GM23248 (cell line): ENCODE data around the gene LRRC37A3. TPM values are rescaled to one million over a fixed set of nuclear protein-coding genes. Genes with fewer than 3 reads are reported as not detected.
"Not testable (repeated sequence)": the region's sequence is repeated elsewhere in the genome, so short reads cannot be mapped to it uniquely, and the experiment has no call there.

ENCODE experiments used
- DNase-seq: peaks from one replicate; pipeline ENCODE4 v3.0.0-alpha.2; 2015
- H2AFZ ChIP-seq: fragments of 200-600 bp; sonication (generic); 2 replicates; pipeline ENCODE4 v1.6.1; 2016; ENCODE audit warnings: antibody characterized with exemption
- H3F3A ChIP-seq: fragments of 200-600 bp; sonication (generic); 2 replicates; pipeline ENCODE4 v1.6.1; 2016; ENCODE audit warnings: mild to moderate bottlenecking, antibody characterized with exemption, mixed run types; ENCODE audit not compliant: insufficient read depth
- H3K27ac ChIP-seq: fragments of 200-600 bp; sonication (generic); 2 replicates; pipeline ENCODE4 v1.5.1; 2016; ENCODE audit warnings: mild to moderate bottlenecking
- H3K27me3 ChIP-seq: fragments of 200-600 bp; sonication (generic); replicated peaks from 2 replicates; pipeline ENCODE4 v1.6.1; 2016; ENCODE audit warnings: mild to moderate bottlenecking; ENCODE audit not compliant: insufficient read depth
- H3K36me3 ChIP-seq: fragments of 200-600 bp; sonication (generic); 2 replicates; pipeline ENCODE4 v1.6.1; 2016; ENCODE audit warnings: low read depth, mild to moderate bottlenecking
- H3K4me1 ChIP-seq: fragments of 200-600 bp; sonication (generic); 2 replicates; pipeline ENCODE4 v1.6.1; 2016; ENCODE audit warnings: mild to moderate bottlenecking; ENCODE audit not compliant: insufficient read depth
- H3K4me2 ChIP-seq: fragments of 200-600 bp; sonication (generic); one replicate; pipeline ENCODE4 v1.6.1; 2016; ENCODE audit warnings: mild to moderate bottlenecking; ENCODE audit not compliant: unreplicated experiment
- H3K4me3 ChIP-seq: fragments of 200-600 bp; sonication (generic); 2 replicates; pipeline ENCODE4 v1.5.1; 2016; ENCODE audit warnings: mild to moderate bottlenecking
- H3K79me2 ChIP-seq: fragments of 200-600 bp; sonication (generic); 2 replicates; pipeline ENCODE4 v1.6.1; 2016; ENCODE audit warnings: mild to moderate bottlenecking; ENCODE audit not compliant: insufficient read depth
- H3K9ac ChIP-seq: fragments of 200-600 bp; sonication (generic); 2 replicates; pipeline ENCODE4 v1.6.1; 2016; ENCODE audit warnings: mild to moderate bottlenecking
- H3K9me2 ChIP-seq: fragments of 200-600 bp; sonication (generic); 2 replicates; pipeline ENCODE4 v1.6.1; 2016; ENCODE audit warnings: mixed run types, mild to moderate bottlenecking, moderate library complexity; ENCODE audit not compliant: insufficient read depth
- H3K9me3 ChIP-seq: fragments of 200-600 bp; sonication (generic); one replicate; pipeline ENCODE4 v1.6.1; 2017; ENCODE audit warnings: low read depth
- H4K20me1 ChIP-seq: fragments of 200-600 bp; sonication (generic); 2 replicates; pipeline ENCODE4 v1.6.0; 2016; ENCODE audit not compliant: insufficient read depth
- WGBS, 2 experiments: methylation state at CpG; one replicate each; pipeline ENCODE4 v1.1.6; 2015 to 2017; ENCODE audit warnings: low lambda C conversion rate in 2 of 2, low coverage in 1 of 2; ENCODE audit errors: missing lambda C conversion rate in 2 of 2; 5-methylcytosine and 5-hydroxymethylcytosine counted together
- in situ Hi-C: fragments of 300-500 bp; cut with MboI; formaldehyde crosslinking; loops from 2 replicates; pipeline ENCODE4 v1.15.0; 2020
- polyA plus RNA-seq: library from polyadenylated mRNA; unstranded; fragments of >200 nt; fragmentation: Nextera tagmentation; extraction: Ambion mirVana; gene quantifications from 2 replicates; pipeline ENCODE4 v1.2.1, GENCODE V29; 2016
- total RNA-seq: library from RNA; depleted of rRNA; stranded (reverse); fragments of >200 nt; shearing (Covaris generic); gene quantifications from 2 replicates; pipeline ENCODE4 v1.2.3, GENCODE V29; 2014

The LRRC37A3 gene
- total and polyA plus RNA-seq, 2 experiments from 2014 or later = 3.1 to 5.7 TPM

DNA sequence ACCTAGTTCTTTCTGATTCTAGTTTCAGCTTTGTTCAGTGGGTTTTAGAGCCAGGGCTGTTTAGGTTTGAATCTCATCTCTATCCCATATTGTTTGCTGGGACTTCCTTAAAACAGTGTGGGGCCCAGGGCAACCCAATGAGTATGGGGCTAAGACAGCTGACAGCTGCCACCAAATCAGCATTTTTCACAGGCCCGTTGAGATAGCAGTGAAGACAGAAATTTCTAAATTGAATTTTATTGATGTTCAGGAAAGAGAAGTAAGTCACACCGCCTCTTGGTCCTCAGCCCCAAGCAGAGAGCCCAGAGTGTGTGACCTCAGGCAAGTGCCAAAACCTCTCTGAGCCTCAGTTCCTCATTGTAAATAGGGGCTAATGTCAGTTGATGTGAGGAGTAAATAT, 78.3 kb downstream of the LRRC37A3 start:
- H3F3A ChIP-seq, H4K20me1 ChIP-seq, H3K9me3 ChIP-seq, DNase-seq, H3K4me3 ChIP-seq, H3K4me1 ChIP-seq, H3K27me3 ChIP-seq, H2AFZ ChIP-seq, in situ Hi-C loops, H3K79me2 ChIP-seq, H3K36me3 ChIP-seq, H3K9me2 ChIP-seq, H3K27ac ChIP-seq, H3K4me2 ChIP-seq, H3K9ac ChIP-seq: not testable (repeated sequence)
- WGBS, 2 experiments = 75% methylated on average over 2 of the region's 2 CpGs

DNA sequence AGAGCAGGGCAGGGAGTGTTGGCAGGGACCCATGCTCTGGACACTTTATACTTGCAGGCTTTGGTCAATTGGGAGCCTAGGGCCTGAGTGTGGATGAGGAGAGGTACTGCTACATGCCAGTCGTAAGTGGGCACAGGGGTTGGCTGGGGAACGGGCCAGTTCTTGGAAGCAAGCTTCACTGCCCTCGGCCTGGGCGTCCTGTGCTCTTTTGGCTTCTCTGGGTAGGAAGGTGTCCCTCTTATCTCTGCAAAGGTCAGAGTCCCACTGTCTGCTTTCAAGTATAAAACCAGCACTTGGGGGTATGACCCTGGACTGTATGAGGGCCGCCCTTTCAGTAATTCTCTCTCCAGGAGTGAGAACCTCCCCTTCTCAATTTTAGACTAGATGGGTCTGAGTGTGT, 80.8 kb downstream of the LRRC37A3 start:
- in situ Hi-C loops, H3K9me3 ChIP-seq: not testable (repeated sequence)

DNA sequence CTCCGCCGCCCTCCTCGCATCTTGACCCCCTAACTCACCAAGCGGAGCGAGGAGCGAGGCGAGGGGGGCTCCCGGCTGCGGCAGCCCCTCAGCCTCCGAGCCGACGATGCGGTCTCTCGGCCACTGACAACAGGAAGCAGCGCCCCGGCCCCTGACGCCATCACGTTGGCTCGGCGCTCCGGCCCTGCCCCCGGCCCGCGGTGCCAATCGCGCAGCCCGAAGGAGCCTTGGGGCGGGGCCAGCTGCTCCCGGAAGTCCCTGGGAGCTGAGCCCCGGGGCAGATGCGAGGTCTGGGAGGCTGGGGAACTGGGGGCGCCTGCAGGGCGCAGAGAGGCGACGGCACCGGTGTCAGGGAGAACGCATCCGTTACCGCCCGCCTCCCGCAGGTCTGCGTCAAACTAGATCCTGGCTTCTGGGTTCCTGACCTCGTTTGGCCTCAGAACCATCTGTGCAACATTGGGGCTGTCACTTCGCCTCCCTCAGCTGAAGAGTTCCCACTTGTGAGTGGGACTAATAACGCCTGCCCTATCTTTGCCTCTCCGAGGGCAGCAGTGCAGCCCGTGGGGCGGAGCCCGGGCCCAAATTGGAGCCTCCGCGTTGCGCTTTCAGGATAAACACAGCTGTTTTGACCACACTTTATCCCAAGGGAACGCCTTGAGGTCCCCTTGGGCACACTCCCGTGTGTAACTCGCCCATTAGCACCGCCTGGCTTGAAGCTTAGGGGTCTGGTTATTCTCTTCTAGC, 82.1 kb downstream of the LRRC37A3 start:
- Histone ChIP-seq H3K9ac (peak overlapping the region; percentile 93), H3K4me2 (peak overlapping the region; percentile 87), H3K27ac (peak overlapping the region; percentile 65), H3K4me3 (peak overlapping the region; percentile 91), H3K79me2 (peaks cover 25% of the 10 kb centered on the region), H3F3A (peaks cover 12% of the 10 kb centered on the region; the same call in 1 of the 2 replicates), H2AFZ (peak overlapping the region; percentile 85)
- in situ Hi-C loops, H4K20me1 ChIP-seq, H3K9me3 ChIP-seq, H3K36me3 ChIP-seq, H3K27me3 ChIP-seq, H3K4me1 ChIP-seq, H3K9me2 ChIP-seq: not testable (repeated sequence)
- peak; percentile 86 for DNase-seq
- 1 to 4% methylated on average over 25 to 31 of the region's 56 CpGs for WGBS, 2 experiments

More for the DNA sequence above, 80.8 kb downstream of the LRRC37A3 start:
- not testable (repeated sequence) for H3K27me3 ChIP-seq, H3K27ac ChIP-seq, H4K20me1 ChIP-seq, H3K9me2 ChIP-seq, H3K9ac ChIP-seq, H2AFZ ChIP-seq, H3K36me3 ChIP-seq, H3K4me2 ChIP-seq, H3K4me1 ChIP-seq, DNase-seq, H3K4me3 ChIP-seq
- H3K79me2 ChIP-seq = peaks cover 19% of the 10 kb centered on the region; the same call in 1 of the 2 replicates
- H3F3A ChIP-seq = peaks cover 12% of the 10 kb centered on the region; the same call in 1 of the 2 replicates
- WGBS, 2 experiments = 87 to 95% methylated on average over 5 of the region's 5 CpGs

DNA sequence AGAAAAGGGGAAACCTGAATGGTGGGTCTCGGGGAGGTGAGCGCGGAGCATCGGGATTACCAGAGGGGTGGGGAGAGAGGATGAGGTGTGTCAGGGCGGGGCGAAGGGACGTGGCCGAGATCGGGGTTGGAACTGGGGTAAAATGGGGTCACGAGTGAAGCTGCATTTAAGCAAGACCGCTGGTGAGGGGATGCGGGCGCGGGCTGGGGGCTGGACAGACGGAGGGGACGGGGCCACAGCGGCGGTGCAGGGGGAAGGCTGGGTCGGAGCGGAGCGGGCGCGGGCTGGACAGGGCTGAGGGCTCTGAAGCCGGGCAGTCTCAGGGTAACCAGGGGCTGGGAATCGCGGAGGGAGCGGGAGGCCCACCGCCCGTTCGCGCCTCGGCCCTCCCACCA, 82.7 kb downstream of the LRRC37A3 start:
- in situ Hi-C loops, H3K9me2 ChIP-seq, H3K27me3 ChIP-seq, H3K9me3 ChIP-seq, H4K20me1 ChIP-seq, H3K36me3 ChIP-seq, H3K4me1 ChIP-seq: not testable (repeated sequence)
- Histone ChIP-seq H2AFZ (peak overlapping the region; percentile 85), H3F3A (peaks cover 12% of the 10 kb centered on the region; the same call in 1 of the 2 replicates), H3K27ac (peak overlapping the region; percentile 65; the same call in 1 of the 2 replicates), H3K4me3 (peak overlapping the region; percentile 91), H3K9ac (peak overlapping the region; percentile 93), H3K79me2 (peaks cover 30% of the 10 kb centered on the region), H3K4me2 (peak overlapping the region; percentile 87)
- DNase-seq = peak; percentile 43
- 0 to 2% methylated on average over 4 to 19 of the region's 32 CpGs for WGBS, 2 experiments

DNA sequence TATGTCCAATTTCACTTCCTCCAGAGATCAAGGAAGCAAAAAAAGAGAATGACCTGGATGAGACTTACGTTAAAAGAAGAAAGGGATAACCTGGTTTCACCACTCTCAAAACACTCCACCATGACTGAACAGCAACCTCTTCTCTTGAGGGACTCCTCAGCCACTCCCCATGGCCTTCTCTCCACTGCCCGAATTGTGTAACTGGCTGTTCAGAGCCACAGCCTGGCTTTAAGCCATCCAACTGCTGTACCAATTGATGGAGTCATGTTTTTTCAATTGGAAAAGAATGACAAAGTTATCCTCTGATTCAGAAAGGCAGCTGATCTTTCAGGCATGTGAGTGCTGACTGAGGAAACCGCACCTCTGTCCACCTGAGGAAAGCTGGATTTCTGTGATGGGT, 85.2 kb downstream of the LRRC37A3 start:
- Histone ChIP-seq H3F3A (peaks cover 12% of the 10 kb centered on the region; the same call in 1 of the 2 replicates), H3K4me2 (peak overlapping the region; percentile 37), H3K79me2 (peaks cover 39% of the 10 kb centered on the region), H3K27ac (peak overlapping the region; percentile 76)
- in situ Hi-C loops, H2AFZ ChIP-seq, H3K4me1 ChIP-seq, H3K9me2 ChIP-seq, H3K36me3 ChIP-seq, H3K9me3 ChIP-seq, H3K4me3 ChIP-seq, H4K20me1 ChIP-seq, H3K9ac ChIP-seq, H3K27me3 ChIP-seq: not testable (repeated sequence)
- peak; percentile 84 for DNase-seq
- 10 to 15% methylated on average over 3 of the region's 3 CpGs for WGBS, 2 experiments

DNA sequence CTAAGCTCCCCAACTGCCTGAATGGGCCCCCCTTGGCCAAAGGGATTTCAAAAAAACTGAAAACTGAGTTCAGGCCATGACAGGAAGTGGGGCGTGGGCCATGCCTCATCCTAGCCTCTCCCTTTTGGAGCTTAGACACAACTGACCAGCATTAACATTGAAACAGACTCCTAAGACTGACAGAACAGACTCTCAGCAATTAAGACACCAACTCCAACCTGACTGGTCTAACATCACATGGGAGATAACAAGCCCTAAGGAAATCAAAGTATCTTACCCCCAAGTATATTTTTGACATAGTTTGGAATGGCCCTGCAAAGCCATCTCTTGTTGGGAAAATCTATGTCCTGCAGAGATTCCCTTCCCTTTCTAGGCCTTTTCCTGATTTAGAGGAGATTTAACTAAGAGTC, 88.6 kb downstream of the LRRC37A3 start:
- H3K4me1 ChIP-seq, H3K27me3 ChIP-seq, H3K4me2 ChIP-seq, H3K9me2 ChIP-seq, H3K4me3 ChIP-seq, H2AFZ ChIP-seq, H3K9ac ChIP-seq, H3K27ac ChIP-seq, in situ Hi-C loops, H3K9me3 ChIP-seq, H3K36me3 ChIP-seq, H4K20me1 ChIP-seq, DNase-seq: not testable (repeated sequence)
- H3F3A ChIP-seq = peaks cover 12% of the 10 kb centered on the region; the same call in 1 of the 2 replicates
- H3K79me2 ChIP-seq = peaks cover 30% of the 10 kb centered on the region
- WGBS, 2 experiments = 92 to 100% methylated on average over 1 of the region's 1 CpG

DNA sequence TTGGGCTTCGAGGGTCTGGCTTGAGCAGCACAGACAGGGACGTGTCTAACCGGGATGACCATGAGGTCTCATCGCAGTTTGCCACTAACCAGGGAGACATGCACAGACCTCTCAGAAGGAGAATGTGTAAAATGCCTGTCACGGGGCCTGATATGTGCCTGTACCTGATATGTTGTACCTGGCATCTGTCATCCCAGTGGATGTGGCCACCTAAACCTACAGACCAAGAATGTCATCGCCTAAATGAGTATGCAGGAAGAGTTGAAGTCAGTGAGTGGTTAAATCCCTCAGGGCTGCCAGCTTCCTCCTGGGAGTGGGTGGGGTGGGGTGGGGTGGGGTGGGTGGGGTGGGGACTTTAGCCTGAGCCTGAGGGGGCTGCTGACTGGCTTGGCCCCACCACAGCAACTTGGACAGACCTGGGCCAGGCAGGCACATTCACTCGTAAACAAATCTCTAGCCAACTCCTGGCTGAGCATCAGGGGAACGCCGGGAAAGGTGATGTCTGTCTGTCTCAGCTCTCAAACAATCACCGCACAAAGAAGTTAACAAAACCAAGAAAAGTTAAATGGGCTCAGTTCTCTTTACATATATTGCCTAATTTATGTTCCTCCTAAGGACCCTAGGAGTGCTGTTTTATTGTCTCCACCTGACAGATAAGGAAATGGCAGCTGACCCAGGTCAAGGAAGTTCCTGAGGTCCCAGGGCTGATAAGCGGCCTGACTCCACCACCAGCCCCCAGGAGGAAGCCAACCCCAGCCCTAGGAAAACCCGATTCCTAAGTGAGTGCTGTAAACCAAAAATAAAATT, 89.3 kb downstream of the LRRC37A3 start:
- H3K4me2 ChIP-seq, H3K4me1 ChIP-seq, H3K27me3 ChIP-seq, H4K20me1 ChIP-seq, H3K4me3 ChIP-seq, H3K36me3 ChIP-seq, H3K9me2 ChIP-seq, in situ Hi-C loops, H2AFZ ChIP-seq, H3K9ac ChIP-seq, DNase-seq, H3K9me3 ChIP-seq, H3K27ac ChIP-seq: not testable (repeated sequence)
- WGBS, 2 experiments = 61 to 67% methylated on average over 11 to 12 of the region's 12 CpGs
- Histone ChIP-seq H3K79me2 (peaks cover 26% of the 10 kb centered on the region), H3F3A (peaks cover 12% of the 10 kb centered on the region; the same call in 1 of the 2 replicates)
